ENCODE data around the gene ZMIZ1. TPM values are rescaled to one million over a fixed set of nuclear protein-coding genes. Genes with fewer than 3 reads are reported as not detected.

Gene ZMIZ1
- total RNA-seq, 1 experiment from 2014 or later = 28.4 TPM

DNA sequence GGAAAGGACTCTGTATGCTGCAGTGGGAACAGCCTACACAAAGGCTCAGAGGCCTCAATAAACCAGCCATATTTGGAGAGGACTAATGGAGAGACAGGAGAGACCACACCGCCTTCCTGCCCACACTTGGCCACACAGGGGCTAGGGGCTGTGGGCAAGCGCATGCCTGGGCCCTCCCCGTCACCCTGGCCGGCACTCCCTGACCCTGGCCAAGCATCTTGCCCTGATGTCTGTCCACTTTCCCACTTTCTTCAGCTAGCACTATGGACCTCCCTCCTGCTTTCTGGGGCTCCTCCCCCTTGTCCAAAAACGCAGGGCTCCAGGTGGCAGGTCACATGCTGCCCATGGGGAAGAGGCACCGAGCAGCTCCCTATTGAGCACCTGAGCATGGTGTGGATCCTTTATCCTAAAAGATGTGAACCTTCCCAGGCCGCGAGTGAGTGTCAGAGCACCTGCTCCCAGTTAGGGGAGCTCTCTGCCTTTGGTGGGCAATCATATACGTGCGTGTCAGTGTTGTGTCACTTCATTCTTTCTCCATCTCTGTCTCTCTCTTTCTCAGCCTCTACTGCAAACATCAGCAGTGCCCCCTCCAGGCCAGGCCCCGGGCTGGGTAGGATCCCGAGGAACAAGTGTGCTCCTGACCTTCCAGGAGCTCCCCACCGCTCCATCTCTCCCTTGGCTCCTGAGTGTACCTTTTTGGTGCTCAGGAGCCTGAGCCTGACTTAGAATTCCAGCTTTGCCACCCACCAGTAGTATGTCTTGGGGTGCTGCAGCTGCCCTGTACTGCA is 74.0 kb downstream of the ZMIZ1 start:
- ATAC-seq (peak; percentile 31; the same call in 1 of the 2 replicates), DNase-seq (ENCODE audit: low read depth, low spot score) (no peak)
- ChIA-PET CTCF (no interaction called here), POLR2A (no interaction called here), RAD21 (ENCODE audit: low non-redundant PET in 1 of 2, low total read pairs in 2 of 2, uncharacterized antibody in 2 of 2, unreplicated experiment in 2 of 2) (no interaction called here)
- H3K36me3 ChIP-seq (ENCODE audit: control insufficient read depth in 1 of 2, insufficient read depth in 2 of 2, low read length in 2 of 2) = peaks cover 2 to 6% of the 10 kb centered on the region in 2 experiments; a peak in 1 of 4 replicates
- H2AFZ ChIP-seq (ENCODE audit: low read depth, low read length, poor library complexity, severe bottlenecking) = no peak overlapping the region
- H3K4me3 ChIP-seq (replicated peaks in 1 of 2; ENCODE audit: low read depth in 1 of 2, low read length in 2 of 2) = no peak overlapping the region
- H3K9ac ChIP-seq (ENCODE audit: low read length) = no peak overlapping the region
- H3K9me3 ChIP-seq (ENCODE audit: control insufficient read depth in 1 of 2, insufficient read depth in 1 of 2, low read depth in 1 of 2, low read length in 2 of 2) = no peaks in the 10 kb centered on the region
- intact Hi-C loops (cut with micrococcal nuclease) = no loop called here
- no TSS peak for BruUV-seq (replicated peaks)
- no peak overlapping the region for H3K4me2 ChIP-seq (ENCODE audit: low read length)
- H4K20me1 ChIP-seq (ENCODE audit: insufficient read depth) = no peaks in the 10 kb centered on the region
- H3K79me2 ChIP-seq (ENCODE audit: insufficient read depth, low read length) = no peaks in the 10 kb centered on the region
- no peak for TF ChIP-seq TCF7L2 (IDR thresholded peaks at IDR 0.05; ENCODE audit: borderline replicate concordance, extremely low read depth, insufficient read depth, insufficient read length)
- TF ChIP-seq CTCF (IDR thresholded peaks at IDR 0.05 in 2 of 3, conservative IDR thresholded peaks at IDR 0.05 in 1 of 3; ENCODE audit: borderline replicate concordance in 1 of 3, insufficient read depth in 1 of 3, low read depth in 2 of 3, low read length in 2 of 3) = peak in 1 of 3 experiments; percentile 11; a peak in 1 of 6 replicates
- no peak for TF ChIP-seq EGR1 (IDR thresholded peaks at IDR 0.05; ENCODE audit: low read depth)
- H3K4me1 ChIP-seq (ENCODE audit: control insufficient read depth in 1 of 2, insufficient read depth in 2 of 2, low read length in 2 of 2) = peaks cover 8 to 39% of the 10 kb centered on the region in 2 experiments
- H3K9me2 ChIP-seq (ENCODE audit: insufficient read depth) = no peaks in the 10 kb centered on the region
- H3K27ac ChIP-seq (ENCODE audit: low read depth, low read length) = no peak overlapping the region
- H3K27me3 ChIP-seq (ENCODE audit: insufficient read depth, low read length) = no peaks in the 10 kb centered on the region

DNA sequence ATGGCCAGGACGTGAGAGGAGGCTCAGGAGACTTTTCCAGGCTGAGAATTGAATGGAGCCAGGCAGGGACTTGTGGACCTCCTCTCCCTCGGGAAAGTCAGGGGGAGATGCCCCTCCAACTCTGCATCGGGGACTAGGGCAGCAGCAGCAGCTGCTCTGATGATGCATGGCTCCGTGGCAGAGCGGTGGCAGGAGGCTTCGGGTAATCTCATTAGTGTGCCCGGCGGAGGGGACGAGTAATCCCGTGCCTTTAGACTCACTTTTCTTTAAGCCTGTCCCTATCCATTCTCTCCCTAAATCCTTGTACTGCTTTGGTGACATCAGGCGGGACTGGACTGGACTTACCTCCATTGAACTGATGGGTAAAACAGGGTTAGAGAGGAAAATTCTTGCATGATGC is 75.1 kb downstream of the ZMIZ1 start:
- Histone ChIP-seq H3K9me3 (ENCODE audit: control insufficient read depth in 1 of 2, insufficient read depth in 1 of 2, low read depth in 1 of 2, low read length in 2 of 2) (no peaks in the 10 kb centered on the region), H3K4me1 (ENCODE audit: control insufficient read depth in 1 of 2, insufficient read depth in 2 of 2, low read length in 2 of 2) (peaks cover 15 to 51% of the 10 kb centered on the region in 2 experiments), H2AFZ (ENCODE audit: low read depth, low read length, poor library complexity, severe bottlenecking) (no peak overlapping the region), H4K20me1 (ENCODE audit: insufficient read depth) (no peaks in the 10 kb centered on the region), H3K9me2 (ENCODE audit: insufficient read depth) (no peaks in the 10 kb centered on the region), H3K27me3 (ENCODE audit: insufficient read depth, low read length) (no peaks in the 10 kb centered on the region), H3K9ac (ENCODE audit: low read length) (no peak overlapping the region), H3K4me3 (replicated peaks in 1 of 2; ENCODE audit: low read depth in 1 of 2, low read length in 2 of 2) (no peak overlapping the region), H3K79me2 (ENCODE audit: insufficient read depth, low read length) (no peaks in the 10 kb centered on the region), H3K36me3 (ENCODE audit: control insufficient read depth in 1 of 2, insufficient read depth in 2 of 2, low read length in 2 of 2) (peaks cover 2 to 6% of the 10 kb centered on the region in 2 experiments; a peak in 1 of 4 replicates), H3K4me2 (ENCODE audit: low read length) (no peak overlapping the region), H3K27ac (ENCODE audit: low read depth, low read length) (no peak overlapping the region)
- DNase-seq (ENCODE audit: low read depth, low spot score) (no peak), ATAC-seq (no peak)
- intact Hi-C loops (cut with micrococcal nuclease) = no loop called here
- ChIA-PET CTCF (no interaction called here), POLR2A (no interaction called here), RAD21 (ENCODE audit: low non-redundant PET in 1 of 2, low total read pairs in 2 of 2, uncharacterized antibody in 2 of 2, unreplicated experiment in 2 of 2) (no interaction called here)
- BruUV-seq (replicated peaks) = no TSS peak
- TF ChIP-seq, protein P1, sequence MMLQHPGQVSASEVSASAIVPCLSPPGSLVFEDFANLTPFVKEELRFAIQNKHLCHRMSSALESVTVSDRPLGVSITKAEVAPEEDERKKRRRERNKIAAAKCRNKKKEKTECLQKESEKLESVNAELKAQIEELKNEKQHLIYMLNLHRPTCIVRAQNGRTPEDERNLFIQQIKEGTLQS (IDR thresholded peaks at IDR 0.05) = no peak
- TF ChIP-seq ZNF274 (IDR thresholded peaks at IDR 0.05; ENCODE audit: low read depth, low read length) = no peak
- TF ChIP-seq POLR2AphosphoS5 (IDR thresholded peaks at IDR 0.05; ENCODE audit: low read depth, low read length) = no peak
- no peak for TF ChIP-seq FOSL1 (IDR thresholded peaks at IDR 0.05; ENCODE audit: low read depth)
- TF ChIP-seq ELF1 (IDR thresholded peaks at IDR 0.05; ENCODE audit: borderline replicate concordance, low read depth) = no peak
- no peak for TF ChIP-seq SIN3A (IDR thresholded peaks at IDR 0.05; ENCODE audit: low read depth)
- no peak for TF ChIP-seq POLR2A (IDR thresholded peaks at IDR 0.05; ENCODE audit: borderline replicate concordance, extremely low read depth, insufficient read depth, insufficient read length)
- TF ChIP-seq CTCF (IDR thresholded peaks at IDR 0.05 in 2 of 3, conservative IDR thresholded peaks at IDR 0.05 in 1 of 3; ENCODE audit: borderline replicate concordance in 1 of 3, insufficient read depth in 1 of 3, low read depth in 2 of 3, low read length in 2 of 3) = no peak
- TF ChIP-seq CBX3 (IDR thresholded peaks at IDR 0.05; ENCODE audit: low read depth) = no peak
- TF ChIP-seq JUND (IDR thresholded peaks at IDR 0.05) = no peak
- TF ChIP-seq ZFX (IDR thresholded peaks at IDR 0.05) = no peak
- TF ChIP-seq EZH2phosphoT487 (IDR thresholded peaks at IDR 0.05; ENCODE audit: borderline replicate concordance) = no peak
